IPS-18a (cell line): ENCODE data around the gene NAA20.

Source experiments
- H3K27ac ChIP-seq: one replicate; pipeline ENCODE4 v1.5.1; 2013; ENCODE audit warnings: low read length
- H3K27me3 ChIP-seq: one replicate; pipeline ENCODE4 v1.6.1; 2013; ENCODE audit warnings: mild to moderate bottlenecking, low read length; ENCODE audit not compliant: control insufficient read depth, insufficient read depth
- H3K36me3 ChIP-seq: one replicate; pipeline ENCODE4 v1.6.1; 2013; ENCODE audit warnings: low read depth, low read length; ENCODE audit not compliant: control insufficient read depth
- H3K4me1 ChIP-seq: one replicate; pipeline ENCODE4 v1.6.1; 2013; ENCODE audit warnings: low read depth, low read length; ENCODE audit not compliant: control insufficient read depth
- H3K4me3 ChIP-seq: one replicate; pipeline ENCODE4 v1.5.1; 2013; ENCODE audit warnings: low read length
- H3K9ac ChIP-seq: one replicate; pipeline ENCODE4 v1.6.1; 2013; ENCODE audit warnings: mild to moderate bottlenecking, low read length, moderate library complexity
- H3K9me3 ChIP-seq: one replicate; pipeline ENCODE4 v1.6.1; 2013; ENCODE audit warnings: low read depth, low read length; ENCODE audit not compliant: control insufficient read depth

Gene NAA20

GRCh38 chr20:20060234-20060998 is 43.3 kb downstream of the NAA20 start:
- no peaks in the 10 kb centered on the region for H3K27me3 ChIP-seq

GRCh38 chr20:20063941-20064702 is 47.0 kb downstream of the NAA20 start:
- H3K27me3 ChIP-seq = no peaks in the 10 kb centered on the region
- no peaks in the 10 kb centered on the region for H3K36me3 ChIP-seq
- no peak overlapping the region for H3K4me3 ChIP-seq
- H3K9ac ChIP-seq = no peak overlapping the region
- H3K4me1 ChIP-seq = no peaks in the 10 kb centered on the region
- no peak overlapping the region for H3K27ac ChIP-seq
- H3K9me3 ChIP-seq = no peaks in the 10 kb centered on the region

More at GRCh38 chr20:20060234-20060998, 43.3 kb downstream of the NAA20 start:
- no peak overlapping the region for H3K4me3 ChIP-seq
- no peaks in the 10 kb centered on the region for H3K4me1 ChIP-seq
- H3K9me3 ChIP-seq = no peaks in the 10 kb centered on the region
- no peaks in the 10 kb centered on the region for H3K36me3 ChIP-seq
- H3K27ac ChIP-seq = no peak overlapping the region
- no peak overlapping the region for H3K9ac ChIP-seq

GRCh38 chr20:20065361-20065760 is 48.2 kb downstream of the NAA20 start:
- Histone ChIP-seq H3K4me1 (no peaks in the 10 kb centered on the region), H3K36me3 (no peaks in the 10 kb centered on the region), H3K9ac (no peak overlapping the region), H3K9me3 (no peaks in the 10 kb centered on the region), H3K4me3 (no peak overlapping the region), H3K27me3 (no peaks in the 10 kb centered on the region), H3K27ac (no peak overlapping the region)

- no peaks in the 10 kb centered on the region for H3K9me3 ChIP-seq
Measured at GRCh38 chr20:20070871-20071726, 53.9 kb downstream of the NAA20 start.

GRCh38 chr20:20073801-20074371 is 56.7 kb downstream of the NAA20 start:
- Histone ChIP-seq H3K36me3 (no peaks in the 10 kb centered on the region), H3K9ac (no peak overlapping the region), H3K27ac (no peak overlapping the region), H3K4me1 (peaks cover 5% of the 10 kb centered on the region), H3K27me3 (no peaks in the 10 kb centered on the region), H3K4me3 (no peak overlapping the region), H3K9me3 (no peaks in the 10 kb centered on the region)

More at GRCh38 chr20:20070871-20071726, 53.9 kb downstream of the NAA20 start:
- Histone ChIP-seq H3K4me3 (no peak overlapping the region), H3K36me3 (no peaks in the 10 kb centered on the region), H3K4me1 (no peaks in the 10 kb centered on the region), H3K27me3 (no peaks in the 10 kb centered on the region), H3K27ac (no peak overlapping the region), H3K9ac (no peak overlapping the region)

- peaks cover 11% of the 10 kb centered on the region for H3K4me1 ChIP-seq
- no peaks in the 10 kb centered on the region for H3K36me3 ChIP-seq
- H3K9me3 ChIP-seq = no peaks in the 10 kb centered on the region
- H3K9ac ChIP-seq = no peak overlapping the region
- H3K27ac ChIP-seq = no peak overlapping the region
- no peak overlapping the region for H3K4me3 ChIP-seq
- H3K27me3 ChIP-seq = no peaks in the 10 kb centered on the region
Measured at GRCh38 chr20:20075032-20075431, 57.9 kb downstream of the NAA20 start.

- H3K36me3 ChIP-seq = no peaks in the 10 kb centered on the region
- no peak overlapping the region for H3K27ac ChIP-seq
- peaks cover 11% of the 10 kb centered on the region for H3K4me1 ChIP-seq
- no peak overlapping the region for H3K4me3 ChIP-seq
- H3K9ac ChIP-seq = no peak overlapping the region
- H3K27me3 ChIP-seq = peaks cover 4% of the 10 kb centered on the region
- no peaks in the 10 kb centered on the region for H3K9me3 ChIP-seq
Measured at GRCh38 chr20:20076297-20077065, 59.3 kb downstream of the NAA20 start.

GRCh38 chr20:20078041-20078440 is 60.9 kb downstream of the NAA20 start:
- Histone ChIP-seq H3K27me3 (peaks cover 5% of the 10 kb centered on the region), H3K9me3 (no peaks in the 10 kb centered on the region), H3K9ac (no peak overlapping the region), H3K27ac (no peak overlapping the region), H3K4me1 (peaks cover 11% of the 10 kb centered on the region), H3K36me3 (no peaks in the 10 kb centered on the region), H3K4me3 (no peak overlapping the region)

- no peak overlapping the region for H3K9ac ChIP-seq
- H3K36me3 ChIP-seq = no peaks in the 10 kb centered on the region
- peaks cover 5% of the 10 kb centered on the region for H3K27me3 ChIP-seq
- H3K27ac ChIP-seq = no peak overlapping the region
- H3K4me1 ChIP-seq = peaks cover 11% of the 10 kb centered on the region
- no peaks in the 10 kb centered on the region for H3K9me3 ChIP-seq
- no peak overlapping the region for H3K4me3 ChIP-seq
Measured at GRCh38 chr20:20079102-20079784, 62.1 kb downstream of the NAA20 start.
